ENCODE results near the gene TRIM15.
"Not testable (repeated sequence)": the region's sequence is repeated elsewhere in the genome, so short reads cannot be mapped to it uniquely, and the experiment has no call there.

- TF ChIP-seq, protein P1, sequence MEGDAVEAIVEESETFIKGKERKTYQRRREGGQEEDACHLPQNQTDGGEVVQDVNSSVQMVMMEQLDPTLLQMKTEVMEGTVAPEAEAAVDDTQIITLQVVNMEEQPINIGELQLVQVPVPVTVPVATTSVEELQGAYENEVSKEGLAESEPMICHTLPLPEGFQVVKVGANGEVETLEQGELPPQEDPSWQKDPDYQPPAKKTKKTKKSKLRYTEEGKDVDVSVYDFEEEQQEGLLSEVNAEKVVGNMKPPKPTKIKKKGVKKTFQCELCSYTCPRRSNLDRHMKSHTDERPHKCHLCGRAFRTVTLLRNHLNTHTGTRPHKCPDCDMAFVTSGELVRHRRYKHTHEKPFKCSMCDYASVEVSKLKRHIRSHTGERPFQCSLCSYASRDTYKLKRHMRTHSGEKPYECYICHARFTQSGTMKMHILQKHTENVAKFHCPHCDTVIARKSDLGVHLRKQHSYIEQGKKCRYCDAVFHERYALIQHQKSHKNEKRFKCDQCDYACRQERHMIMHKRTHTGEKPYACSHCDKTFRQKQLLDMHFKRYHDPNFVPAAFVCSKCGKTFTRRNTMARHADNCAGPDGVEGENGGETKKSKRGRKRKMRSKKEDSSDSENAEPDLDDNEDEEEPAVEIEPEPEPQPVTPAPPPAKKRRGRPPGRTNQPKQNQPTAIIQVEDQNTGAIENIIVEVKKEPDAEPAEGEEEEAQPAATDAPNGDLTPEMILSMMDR (IDR thresholded peaks at IDR 0.05) = not testable (repeated sequence)
- TF ChIP-seq, protein P2, sequence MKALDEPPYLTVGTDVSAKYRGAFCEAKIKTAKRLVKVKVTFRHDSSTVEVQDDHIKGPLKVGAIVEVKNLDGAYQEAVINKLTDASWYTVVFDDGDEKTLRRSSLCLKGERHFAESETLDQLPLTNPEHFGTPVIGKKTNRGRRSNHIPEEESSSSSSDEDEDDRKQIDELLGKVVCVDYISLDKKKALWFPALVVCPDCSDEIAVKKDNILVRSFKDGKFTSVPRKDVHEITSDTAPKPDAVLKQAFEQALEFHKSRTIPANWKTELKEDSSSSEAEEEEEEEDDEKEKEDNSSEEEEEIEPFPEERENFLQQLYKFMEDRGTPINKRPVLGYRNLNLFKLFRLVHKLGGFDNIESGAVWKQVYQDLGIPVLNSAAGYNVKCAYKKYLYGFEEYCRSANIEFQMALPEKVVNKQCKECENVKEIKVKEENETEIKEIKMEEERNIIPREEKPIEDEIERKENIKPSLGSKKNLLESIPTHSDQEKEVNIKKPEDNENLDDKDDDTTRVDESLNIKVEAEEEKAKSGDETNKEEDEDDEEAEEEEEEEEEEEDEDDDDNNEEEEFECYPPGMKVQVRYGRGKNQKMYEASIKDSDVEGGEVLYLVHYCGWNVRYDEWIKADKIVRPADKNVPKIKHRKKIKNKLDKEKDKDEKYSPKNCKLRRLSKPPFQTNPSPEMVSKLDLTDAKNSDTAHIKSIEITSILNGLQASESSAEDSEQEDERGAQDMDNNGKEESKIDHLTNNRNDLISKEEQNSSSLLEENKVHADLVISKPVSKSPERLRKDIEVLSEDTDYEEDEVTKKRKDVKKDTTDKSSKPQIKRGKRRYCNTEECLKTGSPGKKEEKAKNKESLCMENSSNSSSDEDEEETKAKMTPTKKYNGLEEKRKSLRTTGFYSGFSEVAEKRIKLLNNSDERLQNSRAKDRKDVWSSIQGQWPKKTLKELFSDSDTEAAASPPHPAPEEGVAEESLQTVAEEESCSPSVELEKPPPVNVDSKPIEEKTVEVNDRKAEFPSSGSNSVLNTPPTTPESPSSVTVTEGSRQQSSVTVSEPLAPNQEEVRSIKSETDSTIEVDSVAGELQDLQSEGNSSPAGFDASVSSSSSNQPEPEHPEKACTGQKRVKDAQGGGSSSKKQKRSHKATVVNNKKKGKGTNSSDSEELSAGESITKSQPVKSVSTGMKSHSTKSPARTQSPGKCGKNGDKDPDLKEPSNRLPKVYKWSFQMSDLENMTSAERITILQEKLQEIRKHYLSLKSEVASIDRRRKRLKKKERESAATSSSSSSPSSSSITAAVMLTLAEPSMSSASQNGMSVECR (CRISPR knock-in tag; IDR thresholded peaks at IDR 0.05; ENCODE audit: borderline replicate concordance) = not testable (repeated sequence)
- not testable (repeated sequence) for TF ChIP-seq ZNF263 (CRISPR knock-in tag; IDR thresholded peaks at IDR 0.05; ENCODE audit: low read depth); NR2C2 (CRISPR knock-in tag; IDR thresholded peaks at IDR 0.05); ELF4 (CRISPR knock-in tag; IDR thresholded peaks at IDR 0.05; ENCODE audit: low read depth); JAZF1 (CRISPR knock-in tag; IDR thresholded peaks at IDR 0.05); SMAD4 (CRISPR knock-in tag; IDR thresholded peaks at IDR 0.05); HMGXB4 (CRISPR knock-in tag; IDR thresholded peaks at IDR 0.05); SP1 (CRISPR knock-in tag; conservative IDR thresholded peaks at IDR 0.05); ZNF317 (CRISPR knock-in tag; IDR thresholded peaks at IDR 0.05; ENCODE audit: borderline replicate concordance, low read depth); NFATC4 (CRISPR knock-in tag; IDR thresholded peaks at IDR 0.05)
- TF ChIP-seq, protein P3, sequence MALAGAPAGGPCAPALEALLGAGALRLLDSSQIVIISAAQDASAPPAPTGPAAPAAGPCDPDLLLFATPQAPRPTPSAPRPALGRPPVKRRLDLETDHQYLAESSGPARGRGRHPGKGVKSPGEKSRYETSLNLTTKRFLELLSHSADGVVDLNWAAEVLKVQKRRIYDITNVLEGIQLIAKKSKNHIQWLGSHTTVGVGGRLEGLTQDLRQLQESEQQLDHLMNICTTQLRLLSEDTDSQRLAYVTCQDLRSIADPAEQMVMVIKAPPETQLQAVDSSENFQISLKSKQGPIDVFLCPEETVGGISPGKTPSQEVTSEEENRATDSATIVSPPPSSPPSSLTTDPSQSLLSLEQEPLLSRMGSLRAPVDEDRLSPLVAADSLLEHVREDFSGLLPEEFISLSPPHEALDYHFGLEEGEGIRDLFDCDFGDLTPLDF (CRISPR knock-in tag; IDR thresholded peaks at IDR 0.05) = not testable (repeated sequence)
These were observed 58.6 kb downstream of the TRIM15 start for GRCh38 chr6:30221956-30222355.
